Renal cortical epithelial cell (primary cell): ENCODE results near the gene TSPAN33. TPM values are rescaled to one million over a fixed set of nuclear protein-coding genes. Genes with fewer than 3 reads are reported as not detected.
"Not testable (repeated sequence)": the region's sequence is repeated elsewhere in the genome, so short reads cannot be mapped to it uniquely, and the experiment has no call there.

Source experiments
- DNase-seq: peaks from one replicate; pipeline ENCODE4 v3.0.0-alpha.2; 2011; ENCODE audit warnings: low read depth
- total RNA-seq: library from RNA; depleted of rRNA; stranded (reverse); fragments of >200 nt; gene quantifications from 2 replicates; pipeline ENCODE4 v1.2.3, GENCODE V29; 2014

TSPAN33 gene
- total RNA-seq, 1 donor from 2014 or later: 22.7 TPM

- no peak for DNase-seq
Observed at GRCh38 chr7:129170441-129171021, 26.0 kb downstream of the TSPAN33 start.

DNA sequence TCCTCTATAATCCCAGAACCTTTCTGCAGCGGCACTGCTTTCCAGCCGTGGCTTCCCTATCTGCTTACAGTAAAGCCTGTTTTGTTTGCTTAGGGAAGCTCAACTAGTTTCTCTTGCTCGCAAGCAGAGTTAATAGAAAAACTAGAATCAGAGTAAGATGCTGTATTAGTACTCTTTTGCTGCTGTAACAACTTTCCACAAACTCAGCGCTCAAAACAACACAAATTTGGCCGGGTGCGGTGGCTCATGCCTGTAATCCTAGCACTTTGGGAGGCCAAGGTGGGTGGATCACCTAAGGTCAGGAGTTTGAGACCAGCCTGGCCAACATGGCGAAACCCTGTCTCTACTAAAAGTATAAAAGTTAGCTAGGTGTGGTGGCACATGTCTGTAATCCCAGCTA, 29.4 kb downstream of the TSPAN33 start:
- DNase-seq: not testable (repeated sequence)

DNA sequence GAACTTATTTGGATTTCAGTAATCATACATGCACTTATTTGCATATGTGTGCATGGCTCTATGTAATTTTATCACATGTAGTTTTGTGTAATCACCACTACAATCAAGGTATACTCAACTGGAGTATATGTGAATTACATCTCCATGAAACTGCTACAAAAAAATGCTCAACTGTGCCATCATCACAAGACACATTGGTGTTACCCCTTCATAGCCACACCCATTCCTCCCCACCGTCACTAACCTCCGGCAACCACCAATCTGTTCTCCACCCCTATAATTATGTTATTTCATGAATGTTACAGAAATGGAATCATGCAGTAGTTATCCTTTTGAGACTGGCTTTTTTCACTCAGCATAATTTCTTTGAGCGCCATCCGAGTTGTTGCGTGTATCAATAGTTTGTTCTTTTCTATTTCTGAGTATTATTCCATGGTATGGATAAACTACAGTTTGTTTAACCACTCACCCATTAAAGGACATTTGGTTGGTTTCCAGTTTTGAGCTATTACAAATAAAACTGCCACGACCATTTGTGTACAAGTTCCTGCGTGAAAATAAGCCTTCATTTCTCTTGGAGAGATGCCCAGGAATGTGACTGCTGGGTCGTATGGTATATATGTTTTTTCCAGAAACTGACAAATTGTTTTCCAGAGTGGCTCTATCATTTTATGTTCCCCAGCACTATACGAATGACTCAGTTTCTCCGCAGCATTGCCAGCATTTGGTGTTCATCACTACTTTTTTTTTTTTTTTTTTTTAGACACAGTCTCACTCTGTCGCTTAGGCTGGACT, 32.6 kb downstream of the TSPAN33 start:
- no peak for DNase-seq

- no peak for DNase-seq
Observed at GRCh38 chr7:129184981-129185670, 40.6 kb downstream of the TSPAN33 start.

- DNase-seq: no peak
Observed at GRCh38 chr7:129186749-129187260, 42.3 kb downstream of the TSPAN33 start.

DNA sequence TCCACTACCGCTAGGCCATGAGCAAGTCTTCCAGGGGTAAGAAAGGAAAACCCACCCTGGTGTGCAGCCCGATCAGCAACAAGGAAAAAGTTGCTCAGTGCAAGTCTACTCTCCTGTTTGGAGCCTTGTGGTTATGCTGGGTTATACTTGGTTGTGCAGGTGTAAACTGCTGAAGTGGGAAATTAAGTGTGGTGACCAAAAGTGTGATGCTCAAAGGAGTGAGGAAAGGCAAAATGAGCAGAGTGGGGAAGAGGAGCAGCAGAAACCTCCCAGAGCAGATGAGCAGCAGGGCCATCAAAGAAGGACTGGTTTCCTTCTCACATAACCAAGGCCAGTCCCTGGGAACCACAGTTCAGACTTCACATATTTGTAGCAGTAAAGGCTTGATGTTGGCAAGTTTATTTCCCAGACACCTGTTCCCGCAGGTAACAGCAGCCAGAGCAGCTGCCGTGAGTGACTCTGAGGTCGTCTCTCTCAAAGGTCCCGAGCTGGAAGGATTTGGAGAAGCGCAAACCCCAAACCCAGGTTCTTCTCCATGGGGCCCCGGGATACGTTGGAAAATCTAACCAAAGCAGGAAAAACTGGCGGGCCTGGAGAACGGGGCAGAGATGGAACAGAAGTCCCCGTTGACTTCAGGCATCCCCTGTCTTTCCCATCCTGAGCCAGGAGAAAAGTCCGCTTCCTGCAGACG, 43.3 kb downstream of the TSPAN33 start:
- DNase-seq: no peak

- no peak for DNase-seq
Observed at GRCh38 chr7:129188372-129188891, 43.9 kb downstream of the TSPAN33 start, which contains the start of gene SMO. TSS of gene SMO (plus strand) at chr7:129188633. CDS start at chr7:129189152, 519 bp downstream.

DNA sequence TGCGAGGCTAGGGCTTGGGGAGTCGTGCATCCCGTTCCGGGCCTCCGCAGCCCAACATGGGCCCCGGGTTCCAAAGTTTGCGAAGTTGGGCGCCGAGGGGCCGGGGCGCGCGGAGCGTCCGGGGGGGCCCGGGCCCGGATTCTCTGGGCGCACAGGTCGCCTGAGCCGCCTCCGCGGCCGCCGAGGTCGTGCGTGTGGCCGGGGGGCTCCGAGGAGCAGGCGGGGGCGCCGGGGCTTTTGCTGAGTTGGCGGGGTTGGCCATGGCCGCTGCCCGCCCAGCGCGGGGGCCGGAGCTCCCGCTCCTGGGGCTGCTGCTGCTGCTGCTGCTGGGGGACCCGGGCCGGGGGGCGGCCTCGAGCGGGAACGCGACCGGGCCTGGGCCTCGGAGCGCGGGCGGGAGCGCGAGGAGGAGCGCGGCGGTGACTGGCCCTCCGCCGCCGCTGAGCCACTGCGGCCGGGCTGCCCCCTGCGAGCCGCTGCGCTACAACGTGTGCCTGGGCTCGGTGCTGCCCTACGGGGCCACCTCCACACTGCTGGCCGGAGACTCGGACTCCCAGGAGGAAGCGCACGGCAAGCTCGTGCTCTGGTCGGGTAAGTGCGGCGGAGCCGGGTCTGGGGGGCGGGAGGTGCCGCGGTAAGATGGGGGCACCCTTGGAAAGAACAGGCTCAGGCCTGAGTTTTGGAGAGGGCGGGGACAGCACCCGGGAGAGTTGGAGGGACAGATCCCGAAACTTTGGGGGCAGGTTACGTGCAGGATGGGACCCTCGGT, 44.6 kb downstream of the TSPAN33 start:
- no peak for DNase-seq

DNA sequence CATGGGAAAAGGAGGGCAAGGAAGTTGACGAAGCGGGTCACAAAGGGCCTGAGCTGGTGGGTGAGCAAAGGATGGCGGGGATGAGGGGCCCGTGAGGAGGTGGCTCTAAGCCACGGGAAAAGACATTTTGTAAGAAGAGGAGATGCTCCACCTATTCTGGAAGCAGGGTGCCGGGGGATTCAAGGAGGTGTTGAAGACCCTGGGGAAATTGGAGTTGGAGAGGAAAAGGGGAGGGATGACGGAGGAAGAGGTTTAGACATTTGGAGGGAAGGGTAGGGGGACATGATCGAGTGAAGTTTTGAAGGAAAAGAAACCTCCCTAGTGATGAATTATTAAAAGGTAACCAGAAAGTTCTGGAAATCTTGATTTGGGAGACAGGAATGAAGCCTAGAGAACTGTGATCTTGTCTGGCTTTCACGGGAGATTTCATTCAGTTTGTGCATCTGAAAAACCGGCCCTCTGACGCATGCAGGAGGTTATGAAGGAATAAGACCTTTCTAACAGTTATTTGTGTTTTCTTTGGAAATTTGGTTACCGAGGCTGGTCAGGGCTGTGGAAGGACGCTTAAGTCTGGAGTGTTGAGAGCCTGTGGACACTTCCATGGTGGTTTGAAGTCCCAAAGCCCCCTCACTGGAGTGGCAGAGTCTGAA, 45.3 kb downstream of the TSPAN33 start:
- DNase-seq: no peak

DNA sequence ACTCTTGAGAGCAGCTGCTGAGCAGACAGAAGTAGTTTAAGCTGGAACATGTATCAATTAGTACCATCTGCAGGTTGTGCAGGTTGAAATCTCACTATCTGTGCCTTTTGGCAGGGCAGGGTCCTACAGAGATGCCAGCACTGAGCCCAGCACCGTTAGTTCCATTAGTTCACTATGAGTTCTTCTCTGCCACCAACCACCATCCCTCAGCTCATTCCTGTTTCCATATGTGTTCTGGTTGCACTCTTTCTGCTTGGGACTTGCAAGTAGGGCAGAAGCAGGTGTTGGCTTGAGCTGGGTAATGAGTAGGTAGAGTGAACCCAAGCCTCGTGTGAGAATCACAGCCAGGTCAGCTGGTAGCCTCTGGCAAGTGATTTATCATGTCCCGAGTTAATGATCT, 46.8 kb downstream of the TSPAN33 start:
- no peak for DNase-seq

- no peak for DNase-seq
Observed at GRCh38 chr7:129193892-129194291, 49.4 kb downstream of the TSPAN33 start.

DNA sequence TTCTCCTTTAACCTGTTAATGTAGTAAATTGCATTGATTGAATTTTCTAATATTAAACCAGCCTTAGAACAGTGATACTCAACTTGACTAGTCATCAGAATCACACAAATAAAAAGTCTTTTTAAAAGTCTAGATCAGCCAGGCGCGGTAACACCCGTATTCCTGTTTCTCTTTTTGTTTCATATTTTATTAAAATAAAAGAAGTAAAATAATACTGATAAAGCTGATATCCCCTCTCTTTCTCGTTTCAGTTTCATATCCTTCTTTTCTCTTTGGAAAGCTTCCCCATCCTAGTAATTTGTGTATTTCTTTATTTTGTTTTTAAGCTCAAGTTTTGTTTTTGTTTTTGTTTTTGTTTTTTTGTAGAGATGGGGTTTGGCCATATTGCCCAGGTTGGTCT, 53.3 kb downstream of the TSPAN33 start:
- no peak for DNase-seq

DNA sequence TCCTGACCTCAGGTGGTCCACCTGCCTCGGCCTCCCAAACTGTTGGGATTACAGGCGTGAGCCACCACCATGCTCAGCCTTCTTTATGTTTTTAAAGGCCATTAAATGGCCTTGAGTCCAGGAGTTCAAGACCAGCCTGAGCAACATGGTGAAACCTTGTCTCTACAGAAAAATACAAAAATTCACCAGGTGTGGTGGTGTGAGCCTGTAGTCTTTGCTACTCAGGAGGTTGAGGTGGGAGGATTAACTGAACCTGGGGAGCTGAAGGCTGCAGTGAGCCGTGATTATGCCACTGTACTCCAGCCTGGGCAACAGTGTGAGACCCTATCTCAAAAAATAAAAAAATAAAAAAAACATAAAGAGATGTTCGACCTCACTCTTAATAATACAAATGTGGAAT, 54.9 kb downstream of the TSPAN33 start:
- no peak for DNase-seq

DNA sequence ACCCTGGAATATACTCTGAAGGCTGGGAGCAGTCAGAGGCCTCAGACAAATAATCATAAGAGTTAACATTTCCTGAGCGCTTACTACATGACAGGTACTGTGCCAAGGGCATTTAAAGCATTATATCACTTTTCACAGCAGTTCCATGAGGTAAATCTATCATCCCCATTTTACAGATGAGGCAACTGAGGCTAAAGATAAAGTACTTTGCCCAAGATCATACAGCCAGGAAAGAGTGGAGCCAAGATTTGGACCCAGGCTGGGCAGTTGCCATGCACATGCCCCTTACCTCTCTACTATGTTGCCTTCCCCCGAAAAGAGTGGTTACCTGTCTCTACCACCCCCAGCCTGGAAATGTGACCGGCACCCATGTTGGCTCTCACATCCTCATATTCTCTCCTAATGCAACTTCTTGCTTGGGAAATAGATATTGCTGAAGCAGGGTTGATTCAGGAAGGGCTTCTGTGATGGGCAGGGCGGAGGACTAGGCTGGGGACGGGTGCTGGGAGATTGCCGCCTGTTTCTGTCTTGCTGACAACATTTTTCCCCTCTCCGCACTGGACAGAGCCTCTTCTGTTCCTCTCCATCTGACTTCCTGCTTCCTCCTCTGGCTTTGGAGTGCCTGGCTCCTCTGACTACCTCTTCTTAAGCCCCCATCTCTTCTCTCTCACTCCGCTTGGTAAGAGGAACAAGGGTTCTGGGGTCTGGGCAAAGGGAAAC, 57.7 kb downstream of the TSPAN33 start:
- DNase-seq: no peak

DNA sequence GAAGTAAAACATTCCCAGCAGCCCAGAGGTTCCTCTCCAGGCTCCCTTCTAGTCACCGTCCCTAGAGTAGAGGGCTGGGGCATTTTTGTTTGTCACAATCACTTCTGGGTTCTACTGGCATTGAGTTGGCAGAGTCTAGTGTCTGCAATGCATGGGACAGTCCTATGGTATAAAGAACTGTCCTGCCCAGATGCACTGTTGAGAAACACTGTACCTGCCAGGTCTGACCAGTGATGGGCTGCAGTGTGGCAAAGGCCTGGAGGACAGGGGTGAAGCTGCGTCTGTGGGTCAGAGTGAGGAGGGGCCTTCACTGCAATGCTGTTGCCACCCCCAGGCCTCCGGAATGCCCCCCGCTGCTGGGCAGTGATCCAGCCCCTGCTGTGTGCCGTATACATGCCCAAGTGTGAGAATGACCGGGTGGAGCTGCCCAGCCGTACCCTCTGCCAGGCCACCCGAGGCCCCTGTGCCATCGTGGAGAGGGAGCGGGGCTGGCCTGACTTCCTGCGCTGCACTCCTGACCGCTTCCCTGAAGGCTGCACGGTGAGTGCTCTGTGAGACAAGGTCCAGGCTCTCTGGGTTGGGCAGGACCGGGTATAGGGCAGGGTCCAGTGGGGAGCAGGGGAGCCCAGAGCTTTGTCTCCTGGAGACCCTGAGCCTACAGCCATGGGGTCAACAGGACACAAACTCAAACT, 58.7 kb downstream of the TSPAN33 start:
- no peak for DNase-seq

- DNase-seq: no peak
Observed at GRCh38 chr7:129205126-129205818, 60.8 kb downstream of the TSPAN33 start.

- DNase-seq: no peak
Observed at GRCh38 chr7:129205987-129206785, 61.7 kb downstream of the TSPAN33 start.

DNA sequence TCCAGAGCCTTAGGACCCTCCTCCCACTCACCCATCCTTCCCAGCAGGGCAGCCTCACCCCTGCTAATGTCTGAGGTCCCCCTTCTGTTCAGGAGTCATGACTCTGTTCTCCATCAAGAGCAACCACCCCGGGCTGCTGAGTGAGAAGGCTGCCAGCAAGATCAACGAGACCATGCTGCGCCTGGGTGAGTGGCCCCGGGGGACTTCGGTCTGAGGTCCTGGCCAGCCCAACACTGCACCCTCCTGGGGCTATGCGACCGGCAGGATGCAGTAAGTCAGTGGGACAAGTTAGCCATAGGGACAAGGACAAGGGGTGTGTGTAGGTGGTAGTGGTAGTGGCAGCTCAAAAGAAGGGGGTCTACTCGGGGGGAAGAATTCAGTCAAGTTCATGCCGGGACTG, 64.2 kb downstream of the TSPAN33 start:
- no peak for DNase-seq
